Right lobe of liver (tissue), 4 donors: Measurements from ENCODE around the gene AP2M1.

Source experiments
- POLR2A ChIP-seq: fragments of 450-650 bp; IDR thresholded peaks from one replicate; pipeline ENCODE4 v1.6.1; 2017; ENCODE audit warnings: antibody characterized with exemption, mild to moderate bottlenecking
- TF ChIP-seq, protein P1 (sequence below), 4 donors: fragments of 200-600 bp in 3 of 4; fragments of 450-650 bp in 1 of 4; IDR thresholded peaks; one replicate each; pipeline versions ENCODE4 v1.5.1 to v1.8.0; 2016 to 2022; ENCODE audit warnings: antibody characterized with exemption in 4 of 4, mild to moderate bottlenecking in 2 of 4
- donor health status: DM: no; HTN: no; CAD: no.
- donor health status: DM: no; HTN: no; CAD: no.
- donor health status: DM: no; HTN: yes; CAD: no.

DNA sequence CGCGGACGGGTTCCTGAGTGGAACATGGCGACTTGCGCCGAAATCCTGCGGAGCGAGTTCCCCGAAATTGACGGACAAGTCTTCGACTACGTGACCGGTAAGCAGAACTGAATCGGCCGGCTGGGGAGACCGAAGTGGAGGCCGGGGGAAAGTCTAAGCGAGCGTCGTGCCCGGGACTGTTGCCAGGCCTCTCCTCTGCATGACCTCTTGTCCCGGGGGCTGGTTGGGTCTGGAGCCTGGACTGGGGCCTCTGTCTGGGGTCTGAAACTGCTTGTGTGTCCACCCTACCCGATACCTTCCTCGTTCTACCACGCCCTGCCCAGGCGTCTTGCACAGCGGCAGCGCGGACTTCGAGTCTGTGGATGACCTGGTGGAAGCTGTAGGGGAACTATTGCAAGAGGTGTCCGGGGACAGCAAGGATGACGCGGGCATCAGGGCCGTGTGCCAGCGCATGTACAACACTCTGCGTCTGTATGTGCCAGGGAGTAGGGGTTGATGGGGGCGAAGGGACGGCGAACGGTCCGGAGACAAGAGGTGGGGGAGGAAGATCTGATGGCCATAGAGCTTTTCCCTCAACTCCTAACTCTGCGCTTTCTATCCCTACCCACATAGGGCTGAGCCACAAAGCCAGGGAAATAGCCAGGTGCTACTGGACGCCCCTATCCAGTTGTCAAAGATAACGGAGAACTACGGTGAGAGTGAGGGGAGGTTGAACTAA lies 11.7 kb downstream of the AP2M1 start, which contains the start of gene ABCF3:
- TF ChIP-seq POLR2A = peak; percentile 70
- TF ChIP-seq, protein P1, sequence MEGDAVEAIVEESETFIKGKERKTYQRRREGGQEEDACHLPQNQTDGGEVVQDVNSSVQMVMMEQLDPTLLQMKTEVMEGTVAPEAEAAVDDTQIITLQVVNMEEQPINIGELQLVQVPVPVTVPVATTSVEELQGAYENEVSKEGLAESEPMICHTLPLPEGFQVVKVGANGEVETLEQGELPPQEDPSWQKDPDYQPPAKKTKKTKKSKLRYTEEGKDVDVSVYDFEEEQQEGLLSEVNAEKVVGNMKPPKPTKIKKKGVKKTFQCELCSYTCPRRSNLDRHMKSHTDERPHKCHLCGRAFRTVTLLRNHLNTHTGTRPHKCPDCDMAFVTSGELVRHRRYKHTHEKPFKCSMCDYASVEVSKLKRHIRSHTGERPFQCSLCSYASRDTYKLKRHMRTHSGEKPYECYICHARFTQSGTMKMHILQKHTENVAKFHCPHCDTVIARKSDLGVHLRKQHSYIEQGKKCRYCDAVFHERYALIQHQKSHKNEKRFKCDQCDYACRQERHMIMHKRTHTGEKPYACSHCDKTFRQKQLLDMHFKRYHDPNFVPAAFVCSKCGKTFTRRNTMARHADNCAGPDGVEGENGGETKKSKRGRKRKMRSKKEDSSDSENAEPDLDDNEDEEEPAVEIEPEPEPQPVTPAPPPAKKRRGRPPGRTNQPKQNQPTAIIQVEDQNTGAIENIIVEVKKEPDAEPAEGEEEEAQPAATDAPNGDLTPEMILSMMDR (IDR thresholded peaks at IDR 0.05) = no peak
